SK-N-MC (cell line): ENCODE measurements around the gene GALNT13.

Source experiments
- EZH2 ChIP-seq: fragments of 200-600 bp; sonication (generic); IDR thresholded peaks from one replicate; pipeline ENCODE4 v1.6.1; 2017; ENCODE audit warnings: antibody characterized with exemption
- FOXP2 ChIP-seq: optimal IDR thresholded peaks from 2 replicates; pipeline ENCODE3; 2011; ENCODE audit warnings: mild to moderate bottlenecking, moderate library complexity; ENCODE audit not compliant: insufficient read depth; ENCODE audit errors: extremely low read length, control extremely low read depth
- POLR2AphosphoS5 ChIP-seq: IDR thresholded peaks from 2 replicates; pipeline ENCODE4 v1.6.1; 2012; ENCODE audit warnings: mild to moderate bottlenecking, low read depth, low read length, borderline replicate concordance

GRCh38 chr2:153828335-153828734, 43.4 kb upstream of the GALNT13 start:
- no peak for TF ChIP-seq POLR2AphosphoS5
- no peak for TF ChIP-seq EZH2
- no peak for TF ChIP-seq FOXP2
